Endodermal cell (in vitro differentiated cells): ENCODE results near the gene LMCD1. TPM values are rescaled to one million over a fixed set of nuclear protein-coding genes. Genes with fewer than 3 reads are reported as not detected.

Experiments
- DNase-seq: peaks from one replicate; pipeline ENCODE4 v3.0.0-alpha.2; 2017
- H3K27ac ChIP-seq: 2 replicates; pipeline ENCODE4 v1.5.1; 2013; ENCODE audit warnings: mild to moderate bottlenecking, low read depth, low read length, moderate library complexity
- H3K27me3 ChIP-seq: 2 replicates; pipeline ENCODE4 v1.6.1; 2013; ENCODE audit warnings: mild to moderate bottlenecking, low read length, moderate library complexity; ENCODE audit not compliant: insufficient read depth, control insufficient read depth, poor library complexity, severe bottlenecking
- H3K36me3 ChIP-seq: 2 replicates; pipeline ENCODE4 v1.7.0; 2013; ENCODE audit warnings: mild to moderate bottlenecking, low read length, moderate library complexity; ENCODE audit not compliant: control insufficient read depth, insufficient read depth
- H3K4me1 ChIP-seq: one replicate; pipeline ENCODE4 v1.7.0; 2013; ENCODE audit warnings: low read length; ENCODE audit not compliant: control insufficient read depth, insufficient read depth
- H3K4me3 ChIP-seq: 2 replicates; pipeline ENCODE4 v1.5.1; 2013; ENCODE audit warnings: mild to moderate bottlenecking, low read length, moderate library complexity
- H3K9ac ChIP-seq: 2 replicates; pipeline ENCODE4 v1.6.1; 2013; ENCODE audit warnings: mild to moderate bottlenecking, low read length, moderate library complexity; ENCODE audit not compliant: poor library complexity, severe bottlenecking; ENCODE audit errors: extremely low read depth
- H3K9me3 ChIP-seq: 2 replicates; pipeline ENCODE4 v1.6.1; 2013; ENCODE audit warnings: mild to moderate bottlenecking, low read length, moderate library complexity; ENCODE audit not compliant: control insufficient read depth
- H3K27ac Mint-ChIP-seq: 2 replicates; pipeline ENCODE4 v1.8.0; 2020; ENCODE audit warnings: mixed read lengths
- H3K27me3 Mint-ChIP-seq: 2 replicates; pipeline ENCODE4 v1.8.0; 2021; ENCODE audit warnings: mild to moderate bottlenecking, mixed read lengths; ENCODE audit not compliant: insufficient read depth
- H3K36me3 Mint-ChIP-seq: 2 replicates; pipeline ENCODE4 v1.8.0; 2020; ENCODE audit warnings: low read depth, mixed read lengths
- H3K4me1 Mint-ChIP-seq: 2 replicates; pipeline ENCODE4 v1.8.0; 2020; ENCODE audit warnings: mixed read lengths
- H3K4me3 Mint-ChIP-seq: 2 replicates; pipeline ENCODE4 v1.8.0; 2020; ENCODE audit warnings: mild to moderate bottlenecking, moderate library complexity, mixed read lengths
- H3K9me3 Mint-ChIP-seq: 2 replicates; pipeline ENCODE4 v1.8.0; 2020; ENCODE audit warnings: mild to moderate bottlenecking, mixed read lengths
- CTCF ChIP-seq: fragments of 200-600 bp; sonication (generic); conservative IDR thresholded peaks from 2 replicates; pipeline ENCODE4 v1.5.0; 2021; ENCODE audit warnings: antibody characterized with exemption, mild to moderate bottlenecking
- whole genome bisulfite sequencing, 2 experiments: methylation state at CpG; one replicate each; pipeline versions ENCODE4 v1.1.5 to v1.1.7; 2013; ENCODE audit warnings: missing lambda C conversion rate in 2 of 2, mixed read lengths in 1 of 2; ENCODE audit not compliant: insufficient coverage in 1 of 2, insufficient read length in 1 of 2; 5-methylcytosine and 5-hydroxymethylcytosine counted together
- total RNA-seq, 2 donors: library from RNA; stranded (reverse); fragmentation: NEBNext Ultra II Directional in 1 of 2; extraction: Animal tissue kit (Norgen Biotek cat#: 25700) in 1 of 2; gene quantifications; 2 replicates in 1 of 2; 3 replicates in 1 of 2; pipeline ENCODE4 v1.2.1, GENCODE V29; 2021

The LMCD1 gene
- total RNA-seq, 2 donors from 2014 or later: 20.7 to 35.7 TPM

GRCh38 chr3:8607234-8608040, 105.8 kb downstream of the LMCD1 start:
- H3K4me3 Mint-ChIP-seq: no peak overlapping the region
- H3K4me1 Mint-ChIP-seq: peaks cover 21% of the 10 kb centered on the region
- no peak overlapping the region for H3K27ac ChIP-seq

DNA sequence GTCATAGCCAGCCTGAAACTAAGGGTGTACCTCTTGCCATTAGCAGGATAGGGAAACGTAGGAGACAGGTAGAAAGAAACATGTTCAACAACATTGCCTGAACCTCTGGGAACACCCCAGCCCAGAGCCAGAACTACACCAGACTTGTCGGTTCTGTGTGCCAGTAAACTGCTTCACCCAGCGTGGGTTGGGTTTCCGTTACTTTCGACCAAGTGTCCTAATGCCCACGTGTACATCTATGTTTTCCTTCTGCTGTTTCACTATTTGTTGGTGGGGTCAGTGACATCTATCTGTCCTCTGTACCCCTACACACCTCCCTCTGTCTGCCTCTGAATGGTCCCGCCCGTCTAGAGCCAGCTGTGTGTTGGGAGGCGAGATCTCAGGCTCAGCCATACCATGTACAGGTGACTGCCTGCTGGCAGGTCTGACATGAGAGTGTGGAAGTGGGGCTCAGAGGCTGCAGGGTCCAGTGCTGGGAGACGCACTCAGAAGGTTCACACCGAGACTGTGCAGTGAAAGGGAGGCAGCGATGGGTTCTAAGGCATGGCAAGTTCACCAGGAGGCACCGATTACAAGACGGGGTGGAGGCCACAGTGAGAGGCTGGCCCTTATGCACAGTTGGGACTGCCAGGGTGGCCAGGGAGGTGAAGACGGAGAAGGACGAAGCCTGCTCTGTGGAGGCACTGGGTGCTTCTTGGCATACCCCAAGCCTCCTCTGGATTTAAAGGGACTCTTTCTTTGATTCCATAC, 106.6 kb downstream of the LMCD1 start:
- H3K9me3 Mint-ChIP-seq: peaks cover 13% of the 10 kb centered on the region
- no peak overlapping the region for H3K27ac Mint-ChIP-seq
- H3K27me3 ChIP-seq: no peaks in the 10 kb centered on the region
- peaks cover 10% of the 10 kb centered on the region for H3K9me3 ChIP-seq
- peaks cover 21% of the 10 kb centered on the region for H3K4me1 Mint-ChIP-seq
- H3K4me1 ChIP-seq: peaks cover 6% of the 10 kb centered on the region
- no peaks in the 10 kb centered on the region for H3K36me3 ChIP-seq
- WGBS, 2 experiments: 93 to 96% methylated on average over 12 to 16 of the region's 16 CpGs
- no peak overlapping the region for H3K9ac ChIP-seq
- no peak overlapping the region for H3K27ac ChIP-seq
- no peak overlapping the region for H3K4me3 ChIP-seq
- peaks cover 6% of the 10 kb centered on the region for H3K36me3 Mint-ChIP-seq
- H3K4me3 Mint-ChIP-seq: no peak overlapping the region
- H3K27me3 Mint-ChIP-seq: no peaks in the 10 kb centered on the region
- TF ChIP-seq CTCF: no peak
- peak; percentile 36 for DNase-seq

More at GRCh38 chr3:8607234-8608040, 105.8 kb downstream of the LMCD1 start:
- 90 to 95% methylated on average over 4 to 7 of the region's 7 CpGs for WGBS, 2 experiments
- peaks cover 6% of the 10 kb centered on the region for H3K4me1 ChIP-seq
- TF ChIP-seq CTCF: peak; percentile 77
- H3K4me3 ChIP-seq: no peak overlapping the region
- H3K27me3 ChIP-seq: no peaks in the 10 kb centered on the region
- Mint-ChIP-seq H3K27ac (no peak overlapping the region), H3K9me3 (peaks cover 18% of the 10 kb centered on the region), H3K36me3 (peaks cover 13% of the 10 kb centered on the region), H3K27me3 (no peaks in the 10 kb centered on the region)
- peak; percentile 84 for DNase-seq
- H3K9me3 ChIP-seq: peaks cover 10% of the 10 kb centered on the region
- H3K9ac ChIP-seq: no peak overlapping the region
- H3K36me3 ChIP-seq: no peaks in the 10 kb centered on the region

DNA sequence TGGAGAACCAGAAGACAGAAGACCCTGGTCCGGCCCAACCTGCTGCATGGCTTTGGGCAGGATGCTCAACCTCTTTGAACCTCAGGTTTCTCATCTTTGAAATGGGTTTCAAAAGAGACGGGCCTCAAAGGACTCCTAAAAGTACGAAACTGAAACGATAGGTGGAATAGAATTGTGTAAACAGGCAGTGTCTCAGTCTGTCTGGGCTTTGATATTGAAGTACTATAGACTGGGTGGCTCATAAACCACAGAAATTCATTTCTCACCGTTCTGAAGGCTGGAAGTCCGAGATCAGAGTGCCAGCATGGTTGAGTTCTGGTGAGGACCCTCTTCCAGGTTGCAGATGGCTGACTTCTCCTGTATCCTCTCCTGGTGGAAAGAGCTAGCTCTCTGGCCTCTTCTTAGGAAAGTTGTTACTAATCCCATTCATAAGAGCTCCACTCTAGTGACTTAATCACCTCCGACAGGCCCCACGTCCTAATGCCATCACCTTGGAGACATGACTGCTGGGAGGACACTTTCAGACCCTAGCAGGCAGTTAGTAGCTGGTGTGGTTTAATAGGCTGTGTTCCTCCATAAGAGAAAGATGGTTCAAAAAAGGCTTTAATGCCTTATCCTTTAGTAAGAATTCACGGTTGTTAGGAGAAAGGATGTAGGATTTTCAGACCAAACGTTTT, 107.3 kb downstream of the LMCD1 start:
- no peak for TF ChIP-seq CTCF
- 82% methylated on average over 9 to 10 of the region's 10 CpGs for whole genome bisulfite sequencing, 2 experiments

More for the DNA sequence above, 107.3 kb downstream of the LMCD1 start:
- no peaks in the 10 kb centered on the region for H3K36me3 ChIP-seq
- H3K9ac ChIP-seq: no peak overlapping the region
- DNase-seq: peak; percentile 33
- Mint-ChIP-seq H3K36me3 (peaks cover 5% of the 10 kb centered on the region), H3K4me3 (no peak overlapping the region), H3K4me1 (peaks cover 21% of the 10 kb centered on the region), H3K27ac (no peak overlapping the region), H3K9me3 (peaks cover 14% of the 10 kb centered on the region), H3K27me3 (no peaks in the 10 kb centered on the region)
- H3K4me1 ChIP-seq: peaks cover 6% of the 10 kb centered on the region
- no peak overlapping the region for H3K27ac ChIP-seq
- no peak overlapping the region for H3K4me3 ChIP-seq
- H3K27me3 ChIP-seq: no peaks in the 10 kb centered on the region
- H3K9me3 ChIP-seq: peaks cover 10% of the 10 kb centered on the region
